Body of pancreas (tissue), 4 donors: ENCODE data around the gene BNIP2.

Source experiments
- CTCF ChIP-seq, 7 experiments: fragments of 450-650 bp in 4 of 7; fragments of 200-600 bp in 3 of 7; sonication (generic) in 3 of 7; IDR thresholded peaks; one replicate each; pipeline ENCODE4 v1.5.1; 2016 to 2019; ENCODE audit warnings: antibody characterized with exemption in 7 of 7
- POLR2A ChIP-seq, 3 donors: fragments of 450-650 bp; IDR thresholded peaks; one replicate each; pipeline ENCODE4 v1.6.1; 2016; ENCODE audit warnings: antibody characterized with exemption in 3 of 3, mild to moderate bottlenecking in 2 of 3

GRCh38 chr15:59644756-59645155 is 44.4 kb downstream of the BNIP2 start:
- TF ChIP-seq CTCF (IDR thresholded peaks at IDR 0.05), result no peak
- TF ChIP-seq POLR2A (IDR thresholded peaks at IDR 0.05), result no peak
